WTC11 (cell line): ENCODE data around the gene DAB1. TPM values are rescaled to one million over a fixed set of nuclear protein-coding genes. Genes with fewer than 3 reads are reported as not detected.

Experiments
- ATAC-seq: fragments of 200-7000 bp; cut with Tn5 transposase; 2 replicates; pipeline ENCODE4 v1.10.0; 2021; ENCODE audit warnings: mild to moderate bottlenecking, moderate library complexity
- CTCF ChIA-PET: fragments of 300-600 bp; sonication (Branson Sonifier 250); formaldehyde crosslinking; loops from one replicate; lab custom pipeline; 2021; ENCODE audit warnings: antibody characterized with exemption; lab: Charles Lee
- POLR2A ChIA-PET: fragments of 350-600 bp; sonication (Branson Sonifier 250); formaldehyde crosslinking; loops from one replicate; lab custom pipeline; 2021; ENCODE audit warnings: antibody characterized with exemption; lab: Charles Lee
- DNase-seq: peaks from one replicate; pipeline ENCODE4 v3.0.0; 2021; ENCODE audit warnings: low spot score
- H3K27ac Mint-ChIP-seq: 2 replicates; pipeline ENCODE4 v1.8.0; 2021; ENCODE audit warnings: mixed read lengths
- H3K27me3 Mint-ChIP-seq: 2 replicates; pipeline ENCODE4 v1.8.0; 2021; ENCODE audit warnings: low read depth, mild to moderate bottlenecking, moderate library complexity, mixed read lengths
- H3K36me3 Mint-ChIP-seq: 2 replicates; pipeline ENCODE4 v1.8.0; 2021; ENCODE audit warnings: mixed read lengths
- H3K4me1 Mint-ChIP-seq: 2 replicates; pipeline ENCODE4 v1.8.0; 2022; ENCODE audit warnings: mixed read lengths
- H3K4me3 Mint-ChIP-seq: 2 replicates; pipeline ENCODE4 v1.8.0; 2021; ENCODE audit warnings: mild to moderate bottlenecking, moderate library complexity, mixed read lengths
- H3K9me3 Mint-ChIP-seq: 2 replicates; pipeline ENCODE4 v1.8.0; 2021; ENCODE audit warnings: mixed read lengths
- E2F5 ChIP-seq: sonication (generic); formaldehyde crosslinking; IDR thresholded peaks from 2 replicates; pipeline ENCODE4 v1.8.1; 2022; ENCODE audit warnings: mild to moderate bottlenecking, moderate library complexity, missing genetic modification reagents
- ELF4 ChIP-seq: sonication (generic); formaldehyde crosslinking; IDR thresholded peaks from 2 replicates; pipeline ENCODE4 v1.8.1; 2022; ENCODE audit warnings: low read depth, mild to moderate bottlenecking, moderate library complexity, missing genetic modification reagents
- ESRRA ChIP-seq: sonication (generic); formaldehyde crosslinking; IDR thresholded peaks from 2 replicates; pipeline ENCODE4 v1.8.1; 2022; ENCODE audit warnings: mild to moderate bottlenecking, missing genetic modification reagents, borderline replicate concordance
- GABPB1 ChIP-seq: sonication (generic); formaldehyde crosslinking; IDR thresholded peaks from 2 replicates; pipeline ENCODE4 v1.8.1; 2023; ENCODE audit warnings: mild to moderate bottlenecking, missing genetic modification reagents
- GRHL2 ChIP-seq: fragments of 250-450 bp; sonication (Bioruptor Pico); IDR thresholded peaks from 2 replicates; pipeline ENCODE4 v1.8.0; 2022; ENCODE audit warnings: mild to moderate bottlenecking, moderate library complexity; ENCODE audit not compliant: insufficient replicate concordance, severe bottlenecking
- HMGA2 ChIP-seq: fragments of 250-450 bp; sonication (Bioruptor Pico); IDR thresholded peaks from 2 replicates; pipeline ENCODE4 v1.4.0; 2021; ENCODE audit warnings: mild to moderate bottlenecking, moderate library complexity
- KAT7 ChIP-seq: sonication (generic); formaldehyde crosslinking; IDR thresholded peaks from 2 replicates; pipeline ENCODE4 v1.8.1; 2023; ENCODE audit warnings: missing genetic modification reagents, mild to moderate bottlenecking, borderline replicate concordance
- MYBL2 ChIP-seq: sonication (generic); formaldehyde crosslinking; IDR thresholded peaks from 2 replicates; pipeline ENCODE4 v1.8.1; 2023; ENCODE audit warnings: mild to moderate bottlenecking, moderate library complexity, missing genetic modification reagents
- NFE2L1 ChIP-seq: sonication (generic); formaldehyde crosslinking; IDR thresholded peaks from 2 replicates; pipeline ENCODE4 v1.8.1; 2023; ENCODE audit warnings: missing genetic modification reagents
- NR3C1 ChIP-seq: sonication (generic); formaldehyde crosslinking; conservative IDR thresholded peaks from 2 replicates; pipeline ENCODE4 v1.8.1; 2023; ENCODE audit warnings: low read depth, mild to moderate bottlenecking, missing genetic modification reagents
- PREB ChIP-seq: sonication (generic); formaldehyde crosslinking; IDR thresholded peaks from 2 replicates; pipeline ENCODE4 v1.8.1; 2022; ENCODE audit warnings: mild to moderate bottlenecking, missing genetic modification reagents, moderate library complexity, borderline replicate concordance
- STAT6 ChIP-seq: sonication (generic); formaldehyde crosslinking; conservative IDR thresholded peaks from 2 replicates; pipeline ENCODE4 v1.8.1; 2023; ENCODE audit warnings: mild to moderate bottlenecking, low read depth, missing genetic modification reagents, moderate library complexity
- ZBTB21 ChIP-seq: sonication (generic); formaldehyde crosslinking; IDR thresholded peaks from 2 replicates; pipeline ENCODE4 v1.8.1; 2023; ENCODE audit warnings: mild to moderate bottlenecking, missing genetic modification reagents, borderline replicate concordance
- ZNF121 ChIP-seq: sonication (generic); formaldehyde crosslinking; IDR thresholded peaks from 2 replicates; pipeline ENCODE4 v1.8.0; 2023; ENCODE audit warnings: missing genetic modification reagents
- ZNF263 ChIP-seq: sonication (generic); formaldehyde crosslinking; IDR thresholded peaks from 2 replicates; pipeline ENCODE4 v1.8.1; 2022; ENCODE audit warnings: low read depth, mild to moderate bottlenecking, moderate library complexity, missing genetic modification reagents
- total RNA-seq: library from RNA; stranded (reverse); gene quantifications from 3 replicates; pipeline ENCODE4 v1.2.3, GENCODE V29; 2021
- TF ChIP-seq, protein P1 (sequence below): sonication (generic); formaldehyde crosslinking; IDR thresholded peaks from 2 replicates; pipeline ENCODE4 v1.8.1; 2022; ENCODE audit warnings: missing genetic modification reagents, borderline replicate concordance
- TF ChIP-seq, protein P2 (sequence below): sonication (generic); formaldehyde crosslinking; IDR thresholded peaks from 2 replicates; pipeline ENCODE4 v1.8.0; 2023; ENCODE audit warnings: mild to moderate bottlenecking, missing genetic modification reagents
- TF ChIP-seq, protein P3 (sequence below): fragments of 250-450 bp; sonication (Bioruptor Pico); IDR thresholded peaks from 2 replicates; pipeline ENCODE4 v1.9.0; 2021; ENCODE audit warnings: moderate library complexity, mild to moderate bottlenecking, inconsistent platforms, borderline replicate concordance

Gene DAB1
- total RNA-seq, 1 experiment from 2014 or later: 10.7 TPM

- no peaks in the 10 kb centered on the region for H3K4me1 Mint-ChIP-seq
- H3K9me3 Mint-ChIP-seq: peaks cover 9% of the 10 kb centered on the region
- H3K36me3 Mint-ChIP-seq: no peaks in the 10 kb centered on the region
- TF ChIP-seq NR3C1 (CRISPR knock-in tag) (no peak), GRHL2 (CRISPR knock-in tag) (no peak), PREB (CRISPR knock-in tag) (no peak), ZBTB21 (CRISPR knock-in tag) (no peak), ZNF263 (CRISPR knock-in tag) (no peak), ESRRA (CRISPR knock-in tag) (no peak)
- TF ChIP-seq, protein P1, sequence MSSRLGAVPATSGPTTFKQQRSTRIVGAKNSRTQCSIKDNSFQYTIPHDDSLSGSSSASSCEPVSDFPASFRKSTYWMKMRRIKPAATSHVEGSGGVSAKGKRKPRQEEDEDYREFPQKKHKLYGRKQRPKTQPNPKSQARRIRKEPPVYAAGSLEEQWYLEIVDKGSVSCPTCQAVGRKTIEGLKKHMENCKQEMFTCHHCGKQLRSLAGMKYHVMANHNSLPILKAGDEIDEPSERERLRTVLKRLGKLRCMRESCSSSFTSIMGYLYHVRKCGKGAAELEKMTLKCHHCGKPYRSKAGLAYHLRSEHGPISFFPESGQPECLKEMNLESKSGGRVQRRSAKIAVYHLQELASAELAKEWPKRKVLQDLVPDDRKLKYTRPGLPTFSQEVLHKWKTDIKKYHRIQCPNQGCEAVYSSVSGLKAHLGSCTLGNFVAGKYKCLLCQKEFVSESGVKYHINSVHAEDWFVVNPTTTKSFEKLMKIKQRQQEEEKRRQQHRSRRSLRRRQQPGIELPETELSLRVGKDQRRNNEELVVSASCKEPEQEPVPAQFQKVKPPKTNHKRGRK (CRISPR knock-in tag): no peak
- TF ChIP-seq, protein P2, sequence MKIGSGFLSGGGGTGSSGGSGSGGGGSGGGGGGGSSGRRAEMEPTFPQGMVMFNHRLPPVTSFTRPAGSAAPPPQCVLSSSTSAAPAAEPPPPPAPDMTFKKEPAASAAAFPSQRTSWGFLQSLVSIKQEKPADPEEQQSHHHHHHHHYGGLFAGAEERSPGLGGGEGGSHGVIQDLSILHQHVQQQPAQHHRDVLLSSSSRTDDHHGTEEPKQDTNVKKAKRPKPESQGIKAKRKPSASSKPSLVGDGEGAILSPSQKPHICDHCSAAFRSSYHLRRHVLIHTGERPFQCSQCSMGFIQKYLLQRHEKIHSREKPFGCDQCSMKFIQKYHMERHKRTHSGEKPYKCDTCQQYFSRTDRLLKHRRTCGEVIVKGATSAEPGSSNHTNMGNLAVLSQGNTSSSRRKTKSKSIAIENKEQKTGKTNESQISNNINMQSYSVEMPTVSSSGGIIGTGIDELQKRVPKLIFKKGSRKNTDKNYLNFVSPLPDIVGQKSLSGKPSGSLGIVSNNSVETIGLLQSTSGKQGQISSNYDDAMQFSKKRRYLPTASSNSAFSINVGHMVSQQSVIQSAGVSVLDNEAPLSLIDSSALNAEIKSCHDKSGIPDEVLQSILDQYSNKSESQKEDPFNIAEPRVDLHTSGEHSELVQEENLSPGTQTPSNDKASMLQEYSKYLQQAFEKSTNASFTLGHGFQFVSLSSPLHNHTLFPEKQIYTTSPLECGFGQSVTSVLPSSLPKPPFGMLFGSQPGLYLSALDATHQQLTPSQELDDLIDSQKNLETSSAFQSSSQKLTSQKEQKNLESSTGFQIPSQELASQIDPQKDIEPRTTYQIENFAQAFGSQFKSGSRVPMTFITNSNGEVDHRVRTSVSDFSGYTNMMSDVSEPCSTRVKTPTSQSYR (CRISPR knock-in tag): no peak
- TF ChIP-seq, protein P3, sequence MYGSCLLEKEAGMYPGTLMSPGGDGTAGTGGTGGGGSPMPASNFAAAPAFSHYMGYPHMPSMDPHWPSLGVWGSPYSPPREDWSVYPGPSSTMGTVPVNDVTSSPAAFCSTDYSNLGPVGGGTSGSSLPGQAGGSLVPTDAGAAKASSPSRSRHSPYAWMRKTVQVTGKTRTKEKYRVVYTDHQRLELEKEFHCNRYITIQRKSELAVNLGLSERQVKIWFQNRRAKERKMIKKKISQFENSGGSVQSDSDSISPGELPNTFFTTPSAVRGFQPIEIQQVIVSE: no peak
- H3K4me3 Mint-ChIP-seq: no peak overlapping the region
- ChIA-PET CTCF (interaction anchor here (1.2 to 2.8 kb wide), 4 partner anchors 11 to 133 kb away, joined by 4 to 13 read pairs (median 8); no protein-coding TSS in a partner anchor), POLR2A (no interaction called here)
- DNase-seq (no peak), ATAC-seq (no peak)
- H3K27ac Mint-ChIP-seq: no peak overlapping the region
- H3K27me3 Mint-ChIP-seq: 0 out of 2 replicates have a peak, but pooled peaks cover 4% of the 10 kb centered on the region
These were observed 456.5 kb downstream of the DAB1 start for GRCh38 chr1:56967355-56967754.

DNA sequence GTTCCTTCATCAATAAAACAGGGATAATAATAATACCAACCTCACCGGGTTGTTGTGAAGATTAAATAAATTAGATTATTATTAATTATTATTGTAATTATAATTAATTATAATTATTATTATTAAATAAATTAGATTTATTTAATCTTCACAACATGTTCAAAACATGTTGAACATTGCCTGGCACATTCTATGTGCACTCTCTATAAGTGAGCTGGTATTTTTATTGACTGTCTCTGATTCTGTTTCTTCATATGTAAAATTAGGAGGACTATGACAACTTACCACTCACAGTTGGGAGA is 457.2 kb downstream of the DAB1 start:
- DNase-seq (no peak), ATAC-seq (no peak)
- POLR2A ChIA-PET: no interaction called here
- H3K27ac Mint-ChIP-seq: no peak overlapping the region
- H3K4me1 Mint-ChIP-seq: no peaks in the 10 kb centered on the region
- no peaks in the 10 kb centered on the region for H3K36me3 Mint-ChIP-seq
- H3K27me3 Mint-ChIP-seq: 0 out of 2 replicates have a peak, but pooled peaks cover 4% of the 10 kb centered on the region
- CTCF ChIA-PET: no interaction called here
- no peak overlapping the region for H3K4me3 Mint-ChIP-seq
- TF ChIP-seq HMGA2 (peak; percentile 97), MYBL2 (CRISPR knock-in tag) (no peak), E2F5 (CRISPR knock-in tag) (no peak), NFE2L1 (CRISPR knock-in tag) (no peak)
- peaks cover 9% of the 10 kb centered on the region for H3K9me3 Mint-ChIP-seq

- DNase-seq: no peak
- 0 out of 2 replicates have a peak, but pooled peaks cover 4% of the 10 kb centered on the region for H3K27me3 Mint-ChIP-seq
- peaks cover 9% of the 10 kb centered on the region for H3K9me3 Mint-ChIP-seq
- CTCF ChIA-PET: interaction anchor here (0.7 to 1.3 kb wide), 2 partner anchors 134 to 163 kb away, joined by 3 to 5 read pairs; no protein-coding TSS in a partner anchor
- no peaks in the 10 kb centered on the region for H3K4me1 Mint-ChIP-seq
- H3K36me3 Mint-ChIP-seq: no peaks in the 10 kb centered on the region
- POLR2A ChIA-PET: no interaction called here
- no peak within 1 kb of the TSS for H3K4me3 Mint-ChIP-seq
- no peak within 1 kb of the TSS for H3K27ac Mint-ChIP-seq
- no peak for ATAC-seq
- TF ChIP-seq STAT6 (CRISPR knock-in tag): no peak
- no peak for TF ChIP-seq ELF4 (CRISPR knock-in tag)
- TF ChIP-seq, protein P3: no peak
- TF ChIP-seq KAT7 (CRISPR knock-in tag): no peak
- TF ChIP-seq ZNF121: no peak
- no peak for TF ChIP-seq GABPB1 (CRISPR knock-in tag)
These were observed 457.8 kb downstream of the DAB1 start, which contains the start of gene C8B for GRCh38 chr1:56965916-56966697. C8B (minus strand) TSS chr1:56966015; CDS start chr1:56965948, 67 bp downstream.
